ENCODE measurements around the gene TMEM234.

Gene TMEM234

DNA sequence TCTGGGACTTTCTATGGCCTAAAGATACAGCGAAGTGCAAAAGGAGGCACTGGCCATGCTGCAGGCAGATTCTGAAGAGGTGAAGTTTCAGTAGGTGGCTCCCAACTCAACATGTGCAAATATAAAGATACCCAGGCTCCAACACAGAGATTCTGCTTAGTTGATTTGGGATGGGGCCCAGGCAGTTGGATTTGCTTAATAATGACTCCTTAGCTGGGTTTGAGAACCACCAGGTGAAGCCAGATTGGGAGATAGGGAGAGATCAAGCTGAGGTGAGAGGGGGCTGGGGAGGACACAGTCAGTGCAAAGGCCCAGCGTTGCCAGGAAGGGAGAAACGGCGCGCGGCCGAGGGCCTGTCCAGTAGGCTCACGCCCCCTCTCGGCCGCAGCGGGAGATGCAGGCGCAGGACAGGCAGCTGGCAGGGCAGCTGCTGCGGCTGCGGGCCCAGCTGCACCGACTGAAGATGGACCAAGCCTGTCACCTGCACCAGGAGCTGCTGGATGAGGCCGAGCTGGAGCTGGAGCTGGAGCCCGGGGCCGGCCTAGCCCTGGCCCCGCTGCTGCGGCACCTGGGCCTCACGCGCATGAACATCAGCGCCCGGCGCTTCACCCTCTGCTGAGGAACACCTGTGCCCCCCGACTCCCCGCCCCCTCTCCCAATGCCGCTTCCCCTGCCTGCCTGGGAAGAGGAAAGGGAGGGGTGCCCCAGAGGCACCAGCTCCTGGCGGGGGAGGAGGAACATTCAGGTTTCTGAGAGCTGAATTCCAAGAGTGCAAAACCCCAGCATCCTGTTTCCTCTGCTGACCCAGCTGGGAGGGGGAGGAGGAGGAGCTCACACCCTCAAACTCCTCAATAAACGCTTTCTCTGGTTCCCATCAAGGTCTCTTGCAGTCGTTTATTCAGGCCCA is 26.1 kb upstream of the TMEM234 start:
- DNase-seq (ENCODE audit: low read depth), result peak; percentile 70
- no peak overlapping the region for H3K4me3 ChIP-seq (ENCODE audit: low read depth, low read length)
- TF ChIP-seq, protein P1, sequence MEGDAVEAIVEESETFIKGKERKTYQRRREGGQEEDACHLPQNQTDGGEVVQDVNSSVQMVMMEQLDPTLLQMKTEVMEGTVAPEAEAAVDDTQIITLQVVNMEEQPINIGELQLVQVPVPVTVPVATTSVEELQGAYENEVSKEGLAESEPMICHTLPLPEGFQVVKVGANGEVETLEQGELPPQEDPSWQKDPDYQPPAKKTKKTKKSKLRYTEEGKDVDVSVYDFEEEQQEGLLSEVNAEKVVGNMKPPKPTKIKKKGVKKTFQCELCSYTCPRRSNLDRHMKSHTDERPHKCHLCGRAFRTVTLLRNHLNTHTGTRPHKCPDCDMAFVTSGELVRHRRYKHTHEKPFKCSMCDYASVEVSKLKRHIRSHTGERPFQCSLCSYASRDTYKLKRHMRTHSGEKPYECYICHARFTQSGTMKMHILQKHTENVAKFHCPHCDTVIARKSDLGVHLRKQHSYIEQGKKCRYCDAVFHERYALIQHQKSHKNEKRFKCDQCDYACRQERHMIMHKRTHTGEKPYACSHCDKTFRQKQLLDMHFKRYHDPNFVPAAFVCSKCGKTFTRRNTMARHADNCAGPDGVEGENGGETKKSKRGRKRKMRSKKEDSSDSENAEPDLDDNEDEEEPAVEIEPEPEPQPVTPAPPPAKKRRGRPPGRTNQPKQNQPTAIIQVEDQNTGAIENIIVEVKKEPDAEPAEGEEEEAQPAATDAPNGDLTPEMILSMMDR (IDR thresholded peaks at IDR 0.05; ENCODE audit: low read depth, low read length), result peak; percentile 84
- no peak for TF ChIP-seq POLR2A (IDR thresholded peaks at IDR 0.05; ENCODE audit: extremely low read depth, insufficient read length)
- no peak for TF ChIP-seq MYC (IDR thresholded peaks at IDR 0.05; ENCODE audit: low read depth, low read length)

DNA sequence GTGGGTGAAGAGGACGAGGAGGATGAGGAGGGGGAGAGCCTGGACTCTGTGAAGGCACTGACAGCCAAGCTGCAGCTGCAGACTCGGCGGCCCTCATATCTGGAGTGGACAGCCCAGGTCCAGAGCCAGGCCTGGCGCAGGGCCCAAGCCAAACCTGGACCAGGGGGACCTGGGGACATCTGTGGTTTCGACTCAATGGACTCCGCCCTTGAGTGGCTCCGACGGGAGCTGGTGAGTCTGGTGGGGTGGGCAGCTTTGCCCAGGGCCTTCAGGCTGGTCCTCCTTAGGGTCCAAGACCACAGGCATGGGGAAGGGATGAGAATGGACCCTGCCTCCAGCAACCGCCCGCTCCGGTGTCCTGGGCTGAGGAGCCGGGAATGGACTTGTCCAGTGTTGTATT is 25.3 kb upstream of the TMEM234 start:
- no peak overlapping the region for H3K4me3 ChIP-seq (ENCODE audit: low read depth, low read length)
- no peak for DNase-seq (ENCODE audit: low read depth)
- TF ChIP-seq MYC (IDR thresholded peaks at IDR 0.05; ENCODE audit: low read depth, low read length), result no peak
- TF ChIP-seq, protein P2, sequence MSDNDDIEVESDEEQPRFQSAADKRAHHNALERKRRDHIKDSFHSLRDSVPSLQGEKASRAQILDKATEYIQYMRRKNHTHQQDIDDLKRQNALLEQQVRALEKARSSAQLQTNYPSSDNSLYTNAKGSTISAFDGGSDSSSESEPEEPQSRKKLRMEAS (IDR thresholded peaks at IDR 0.05; ENCODE audit: low read depth, low read length), result no peak
- TF ChIP-seq, protein P1 (IDR thresholded peaks at IDR 0.05; ENCODE audit: low read depth, low read length), result no peak
- TF ChIP-seq POLR2A (IDR thresholded peaks at IDR 0.05; ENCODE audit: extremely low read depth, insufficient read length), result no peak

DNA sequence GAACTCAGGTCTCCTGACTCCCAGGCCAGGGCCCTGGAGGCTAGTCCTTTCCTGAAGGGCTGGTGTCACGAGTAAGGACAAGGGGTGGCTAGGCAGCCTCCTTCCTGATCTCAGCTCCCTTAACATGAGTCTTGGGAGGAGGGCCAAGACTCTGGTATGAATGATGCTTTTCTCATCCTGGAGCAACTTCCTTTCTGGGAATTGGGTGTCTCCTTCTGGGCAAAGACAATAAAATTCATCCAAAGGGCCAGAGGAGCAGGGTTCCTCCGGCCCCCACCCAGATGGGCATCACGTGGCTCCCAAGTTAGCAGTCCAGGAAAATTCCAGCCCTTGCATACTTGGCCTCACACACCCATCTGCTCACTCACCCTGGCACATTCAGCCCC is 24.7 kb upstream of the TMEM234 start, which contains the start of gene FAM167B:
TSS of gene FAM167B (plus strand) at position 335 of the 386 bp plus-strand sequence. CDS start 200 bp downstream, outside the sequence.
- TF ChIP-seq MYC (IDR thresholded peaks at IDR 0.05; ENCODE audit: low read depth, low read length), result no peak
- TF ChIP-seq POLR2A (IDR thresholded peaks at IDR 0.05; ENCODE audit: extremely low read depth, insufficient read length), result no peak
- DNase-seq (ENCODE audit: low read depth), result no peak
- no peak within 1 kb of the TSS for H3K4me3 ChIP-seq (ENCODE audit: low read depth, low read length)

DNA sequence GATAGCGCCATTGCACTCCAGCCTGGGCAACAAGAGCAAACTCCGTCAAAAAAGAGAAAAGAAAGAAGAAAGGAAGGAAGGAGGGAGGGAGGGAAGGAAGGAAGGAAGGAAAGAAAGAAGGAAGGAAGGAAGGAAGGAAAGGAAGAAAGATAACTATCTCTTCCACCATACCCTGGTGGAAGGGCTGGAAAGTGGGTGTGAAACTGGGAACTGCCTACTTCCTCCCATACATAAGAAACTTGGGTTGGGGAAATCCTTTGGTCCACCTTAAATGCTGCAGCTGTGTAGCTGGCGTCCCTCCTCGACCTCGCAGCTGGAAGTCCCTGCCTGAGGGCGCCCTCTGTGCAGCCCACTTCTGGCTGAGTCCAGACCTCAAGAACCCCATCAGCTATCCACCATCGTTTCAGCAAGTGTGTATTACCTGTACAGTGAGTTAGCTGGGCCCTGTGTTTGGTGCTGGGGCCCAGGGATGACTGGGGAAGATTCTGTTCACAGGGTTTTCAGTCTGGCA is 20.2 kb upstream of the TMEM234 start:
- TF ChIP-seq, protein P1 (IDR thresholded peaks at IDR 0.05; ENCODE audit: low read depth, low read length), result no peak
- TF ChIP-seq MYC (IDR thresholded peaks at IDR 0.05; ENCODE audit: low read depth, low read length) (no peak), POLR2A (IDR thresholded peaks at IDR 0.05; ENCODE audit: extremely low read depth, insufficient read length) (no peak)
- TF ChIP-seq, protein P2 (IDR thresholded peaks at IDR 0.05; ENCODE audit: low read depth, low read length), result no peak
- peak; percentile 63 for DNase-seq (ENCODE audit: low read depth)
- H3K4me3 ChIP-seq (ENCODE audit: low read depth, low read length), result no peak overlapping the region

DNA sequence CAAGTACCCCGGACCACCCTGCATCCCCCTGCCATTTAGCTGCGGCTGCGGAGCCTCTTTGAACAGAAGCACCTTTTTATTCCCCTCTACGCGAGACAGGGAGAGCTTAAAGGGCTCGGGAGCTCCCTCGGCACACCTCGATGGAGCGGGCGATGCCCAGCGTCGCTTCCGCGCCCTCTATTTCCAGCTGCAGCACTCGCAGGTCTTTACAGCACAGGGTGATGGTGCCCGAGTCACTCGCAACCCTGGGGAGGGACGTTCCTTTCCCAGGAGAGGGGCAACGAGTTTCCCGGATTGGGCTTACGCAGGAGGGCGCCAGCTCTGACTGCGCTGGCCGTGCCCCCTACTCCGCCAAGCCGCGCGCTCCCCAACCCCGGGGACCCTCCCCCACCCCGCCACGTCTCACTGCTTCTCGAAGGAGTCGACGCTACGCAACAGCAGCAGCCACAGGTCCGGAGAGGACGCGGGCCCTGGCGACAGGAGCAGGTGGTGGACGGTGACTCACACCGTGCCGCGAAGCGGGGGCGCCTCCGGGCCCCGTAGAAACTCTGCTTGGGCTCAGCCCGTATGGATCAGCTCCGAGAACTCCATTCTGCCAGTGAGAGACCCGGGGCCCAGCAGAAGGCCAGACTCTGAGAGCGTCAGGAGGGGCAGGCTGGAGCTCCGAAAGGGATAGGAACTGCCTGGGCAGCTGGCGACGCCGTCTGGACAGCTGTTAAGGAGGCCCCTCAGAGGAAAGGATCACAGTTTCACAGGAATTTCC is 19.0 kb upstream of the TMEM234 start:
- no peak for TF ChIP-seq MYC (IDR thresholded peaks at IDR 0.05; ENCODE audit: low read depth, low read length)
- TF ChIP-seq, protein P2 (IDR thresholded peaks at IDR 0.05; ENCODE audit: low read depth, low read length), result 0 out of 2 replicates have a peak, but pooled peaks have one; percentile 10
- H3K4me3 ChIP-seq (ENCODE audit: low read depth, low read length), result peak overlapping the region; percentile 32
- peak; percentile 62 for DNase-seq (ENCODE audit: low read depth)

DNA sequence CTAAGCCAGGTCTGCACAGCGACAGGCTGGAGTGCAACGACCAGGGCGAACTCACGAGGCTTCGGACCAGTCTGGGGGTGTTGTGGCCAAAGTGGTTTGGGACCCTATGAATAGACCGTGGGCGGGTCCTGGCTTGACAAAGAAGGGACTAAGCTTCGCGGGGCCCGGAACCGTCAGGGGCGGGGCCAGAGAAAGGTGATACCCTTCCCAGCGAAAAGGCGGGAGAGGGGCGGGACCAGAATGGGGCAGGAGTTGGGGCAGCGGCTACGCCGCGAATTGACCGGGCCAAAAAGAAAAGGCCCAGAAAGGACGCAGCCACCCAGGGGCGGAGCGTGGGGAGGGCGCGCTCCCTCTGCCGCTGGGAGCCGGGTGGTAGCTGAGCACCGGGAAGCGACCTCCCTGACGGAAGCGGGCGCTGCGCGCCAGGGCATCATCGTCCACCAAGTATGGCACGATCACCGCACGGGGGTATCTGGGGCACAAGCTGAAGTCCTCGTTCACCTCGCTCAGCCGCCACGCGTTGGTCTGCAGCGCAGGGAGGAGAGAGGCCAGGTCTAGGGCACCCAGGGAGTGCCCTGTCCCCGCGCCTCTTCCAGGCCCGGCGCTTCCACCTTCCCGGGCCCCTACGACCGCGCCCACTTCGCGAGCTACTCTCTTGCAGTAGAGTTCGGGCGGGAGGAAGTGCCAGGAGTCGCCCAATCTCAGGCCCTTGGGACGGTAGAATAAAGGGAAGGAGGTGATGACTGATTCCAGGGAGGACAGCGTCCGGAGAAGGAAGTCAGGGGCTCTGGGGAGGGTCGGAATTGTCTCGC is 18.2 kb upstream of the TMEM234 start:
- TF ChIP-seq, protein P1 (IDR thresholded peaks at IDR 0.05; ENCODE audit: low read depth, low read length), result no peak
- TF ChIP-seq POLR2A (IDR thresholded peaks at IDR 0.05; ENCODE audit: extremely low read depth, insufficient read length) (no peak), MYC (IDR thresholded peaks at IDR 0.05; ENCODE audit: low read depth, low read length) (no peak)
- TF ChIP-seq, protein P2 (IDR thresholded peaks at IDR 0.05; ENCODE audit: low read depth, low read length), result no peak
- peak; percentile 57 for DNase-seq (ENCODE audit: low read depth)
- peak overlapping the region; percentile 32 for H3K4me3 ChIP-seq (ENCODE audit: low read depth, low read length)
